ENCODE results near the gene TTC7B.
A peak's percentile ranks its signal among the peaks of the same experiment; 100 is the strongest.

TTC7B gene

GRCh38 chr14:90733139-90733808, 83.0 kb downstream of the TTC7B start:
- no peak for DNase-seq

- no peak for DNase-seq
Measured at GRCh38 chr14:90732718-90733117, 83.5 kb downstream of the TTC7B start.

GRCh38 chr14:90732139-90732538, 84.1 kb downstream of the TTC7B start:
- no peak for DNase-seq

GRCh38 chr14:90731487-90731886, 84.7 kb downstream of the TTC7B start:
- no peak for DNase-seq

- no peak for DNase-seq
Measured at GRCh38 chr14:90730206-90730766, 85.9 kb downstream of the TTC7B start.

GRCh38 chr14:90728951-90729350, 87.3 kb downstream of the TTC7B start:
- no peak for DNase-seq

GRCh38 chr14:90727082-90727481, 89.1 kb downstream of the TTC7B start:
- DNase-seq = no peak

- no peak for DNase-seq
Measured at GRCh38 chr14:90726656-90727055, 89.6 kb downstream of the TTC7B start.

- DNase-seq = no peak
Measured at GRCh38 chr14:90724866-90725265, 91.4 kb downstream of the TTC7B start.

GRCh38 chr14:90722590-90722989, 93.6 kb downstream of the TTC7B start:
- no peak for DNase-seq

- no peak for DNase-seq
Measured at GRCh38 chr14:90721619-90722305, 94.5 kb downstream of the TTC7B start.

- no peak for DNase-seq
Measured at GRCh38 chr14:90720832-90721231, 95.4 kb downstream of the TTC7B start.

- peak in 1 of 2 experiments; percentile 2 for DNase-seq
Measured at GRCh38 chr14:90720336-90720735, 95.9 kb downstream of the TTC7B start.

- DNase-seq = no peak
Measured at GRCh38 chr14:90717916-90718315, 98.3 kb downstream of the TTC7B start.

GRCh38 chr14:90715993-90716392, 100.2 kb downstream of the TTC7B start:
- DNase-seq = no peak

- DNase-seq = no peak
Measured at GRCh38 chr14:90715495-90715894, 100.7 kb downstream of the TTC7B start.

GRCh38 chr14:90714811-90715210, 101.4 kb downstream of the TTC7B start:
- DNase-seq = no peak

- DNase-seq = no peak
Measured at GRCh38 chr14:90704738-90705392, 111.4 kb downstream of the TTC7B start.

- DNase-seq = no peak
Measured at GRCh38 chr14:90703841-90704737, 112.1 kb downstream of the TTC7B start.

- DNase-seq = no peak
Measured at GRCh38 chr14:90700933-90701776, 115.1 kb downstream of the TTC7B start.

GRCh38 chr14:90699016-90699415, 117.2 kb downstream of the TTC7B start:
- DNase-seq = no peak

GRCh38 chr14:90698379-90698869, 117.8 kb downstream of the TTC7B start:
- no peak for DNase-seq

Measured in NCI-H1930 (cell line).